Astrocyte of the cerebellum (primary cell): ENCODE measurements around the gene LRIG1.

Experiments used
- DNase-seq: peaks from one replicate; pipeline ENCODE4 v3.0.0-alpha.2; 2011; ENCODE audit warnings: low read depth
- H3K4me3 ChIP-seq: 2 replicates; pipeline ENCODE4 v1.5.1; 2011; ENCODE audit warnings: mild to moderate bottlenecking, low read depth, low read length, moderate library complexity
- in situ Hi-C: cut with HindIII; loops from 2 replicates; pipeline ENCODE4 v1.10.0; 2017; ENCODE audit warnings: low sequenced_read_pairs
- TF ChIP-seq, protein P1 (sequence below): IDR thresholded peaks from 2 replicates; pipeline ENCODE4 v1.5.1; 2012; ENCODE audit warnings: low read length, low read depth, moderate library complexity, mild to moderate bottlenecking; ENCODE audit errors: missing control alignments

LRIG1 gene

DNA sequence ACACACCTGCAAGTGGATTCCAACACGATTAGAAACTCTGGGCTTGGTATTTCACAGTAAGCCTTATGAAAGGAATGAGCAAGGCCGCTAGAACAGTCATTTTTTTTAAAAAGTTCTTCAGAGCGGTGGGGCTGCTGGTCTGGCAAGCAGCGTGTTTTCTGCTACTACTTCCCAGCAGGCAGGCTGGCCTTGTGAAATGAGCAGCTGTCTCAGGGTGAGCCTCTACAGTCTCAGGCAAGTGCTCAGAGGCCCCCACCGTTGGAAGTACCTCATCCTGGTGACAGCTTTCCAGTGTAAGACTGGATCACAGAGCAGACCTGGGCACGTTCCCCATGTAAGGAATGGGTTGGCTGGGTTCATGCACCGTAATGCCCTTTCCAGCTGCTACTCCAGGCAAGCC is 119.2 kb downstream of the LRIG1 start:
- no peak overlapping the region for H3K4me3 ChIP-seq
- TF ChIP-seq, protein P1, sequence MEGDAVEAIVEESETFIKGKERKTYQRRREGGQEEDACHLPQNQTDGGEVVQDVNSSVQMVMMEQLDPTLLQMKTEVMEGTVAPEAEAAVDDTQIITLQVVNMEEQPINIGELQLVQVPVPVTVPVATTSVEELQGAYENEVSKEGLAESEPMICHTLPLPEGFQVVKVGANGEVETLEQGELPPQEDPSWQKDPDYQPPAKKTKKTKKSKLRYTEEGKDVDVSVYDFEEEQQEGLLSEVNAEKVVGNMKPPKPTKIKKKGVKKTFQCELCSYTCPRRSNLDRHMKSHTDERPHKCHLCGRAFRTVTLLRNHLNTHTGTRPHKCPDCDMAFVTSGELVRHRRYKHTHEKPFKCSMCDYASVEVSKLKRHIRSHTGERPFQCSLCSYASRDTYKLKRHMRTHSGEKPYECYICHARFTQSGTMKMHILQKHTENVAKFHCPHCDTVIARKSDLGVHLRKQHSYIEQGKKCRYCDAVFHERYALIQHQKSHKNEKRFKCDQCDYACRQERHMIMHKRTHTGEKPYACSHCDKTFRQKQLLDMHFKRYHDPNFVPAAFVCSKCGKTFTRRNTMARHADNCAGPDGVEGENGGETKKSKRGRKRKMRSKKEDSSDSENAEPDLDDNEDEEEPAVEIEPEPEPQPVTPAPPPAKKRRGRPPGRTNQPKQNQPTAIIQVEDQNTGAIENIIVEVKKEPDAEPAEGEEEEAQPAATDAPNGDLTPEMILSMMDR, result no peak
- DNase-seq, result no peak
- in situ Hi-C loops, result no loop called here

DNA sequence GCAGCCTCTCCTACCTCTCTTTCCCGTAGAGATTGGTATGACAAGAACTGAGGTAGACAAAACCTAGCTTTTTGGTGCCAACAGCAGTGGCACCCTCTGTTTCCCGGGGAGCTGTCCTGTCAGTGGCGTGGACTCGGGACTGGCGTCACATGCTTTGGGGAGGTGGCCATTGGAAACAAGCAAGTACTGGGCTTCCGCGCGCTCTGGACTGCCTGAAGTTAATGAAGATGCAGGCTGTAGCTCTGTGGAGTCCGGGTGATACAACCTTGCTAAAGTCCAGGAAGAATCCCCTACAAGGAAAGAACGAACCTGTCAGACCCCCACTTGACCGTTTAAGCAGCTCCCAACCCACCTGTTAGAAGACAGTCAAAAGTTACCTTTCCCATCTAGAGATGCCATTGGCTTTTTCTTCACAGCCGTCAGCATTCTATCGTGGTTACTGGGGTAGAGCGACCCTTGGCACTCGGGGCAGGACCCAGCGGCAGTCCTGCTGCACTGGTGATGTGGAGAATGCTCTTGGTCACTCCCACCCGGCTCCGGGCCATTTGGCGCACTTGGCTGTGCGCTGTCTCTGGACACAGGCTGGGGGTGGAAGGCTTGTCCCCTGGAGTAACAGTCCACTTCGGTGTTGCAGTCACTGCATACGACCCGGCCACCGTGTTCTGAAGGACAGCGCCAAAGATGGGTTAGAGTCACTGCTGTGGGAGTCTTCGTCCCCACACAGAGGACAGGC is 120.5 kb downstream of the LRIG1 start:
- in situ Hi-C loops, result no loop called here
- DNase-seq, result no peak
- TF ChIP-seq, protein P1, result no peak
- H3K4me3 ChIP-seq, result no peak overlapping the region

DNA sequence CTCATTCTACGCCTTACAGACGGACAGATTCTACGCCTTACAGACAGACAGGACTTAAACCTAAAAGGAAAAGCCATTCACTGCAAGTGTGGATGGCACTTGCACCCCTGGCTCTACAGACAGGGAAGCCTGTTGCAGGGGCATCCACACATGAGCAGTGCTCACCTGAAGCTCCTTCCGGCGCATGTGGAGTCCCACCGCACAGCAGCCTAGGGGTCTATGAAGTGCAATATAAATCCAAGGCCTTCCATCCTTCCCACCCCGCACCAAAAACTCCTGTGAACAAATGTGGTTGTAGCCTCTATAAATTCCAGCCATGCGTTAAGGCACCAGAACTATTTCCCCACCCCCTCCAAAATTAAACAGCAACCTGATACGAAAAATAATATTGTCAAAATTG is 121.3 kb downstream of the LRIG1 start:
- in situ Hi-C loops, result no loop called here
- H3K4me3 ChIP-seq, result no peak overlapping the region
- DNase-seq, result no peak
- TF ChIP-seq, protein P1, result no peak

DNA sequence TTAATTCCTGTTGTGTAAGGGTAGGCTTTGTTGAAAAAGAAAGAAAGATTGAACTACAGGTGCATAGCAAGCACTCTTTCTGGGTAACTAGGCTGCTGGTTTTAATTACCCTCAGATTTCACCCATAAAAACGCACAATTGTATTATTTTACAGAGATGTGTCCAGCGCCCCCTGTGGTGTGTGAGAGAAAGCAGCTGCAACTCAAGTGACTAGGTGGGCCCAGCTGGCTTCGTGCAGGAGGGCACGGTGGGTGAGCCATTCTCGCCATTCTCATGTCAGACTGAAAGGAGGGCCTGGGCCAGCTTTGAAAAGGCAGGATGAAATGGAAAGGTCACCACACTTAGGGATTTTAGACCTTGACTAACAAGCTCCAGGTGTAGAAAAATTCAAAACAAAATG is 122.6 kb downstream of the LRIG1 start:
- in situ Hi-C loops, result no loop called here
- no peak for DNase-seq
- TF ChIP-seq, protein P1, result peak; percentile 57

DNA sequence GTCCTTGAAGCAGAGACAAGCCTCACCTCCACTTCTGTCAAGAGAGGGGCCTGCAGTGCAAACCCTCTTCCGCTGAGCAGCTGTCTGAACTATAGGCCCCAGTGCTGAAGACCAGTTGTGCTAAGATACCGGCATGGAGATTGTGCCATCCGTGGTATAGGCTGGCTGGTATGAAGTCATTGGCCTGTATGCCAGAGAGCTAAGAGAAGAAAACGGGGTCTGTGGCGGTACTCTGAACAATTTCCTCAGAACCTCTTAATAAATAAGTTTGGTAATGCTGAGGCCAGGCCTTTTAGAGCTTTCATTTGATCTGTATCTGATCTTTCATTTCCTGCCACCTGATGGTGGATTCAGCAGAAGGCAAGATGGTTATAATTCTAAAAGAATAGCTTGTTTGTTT is 123.0 kb downstream of the LRIG1 start:
- H3K4me3 ChIP-seq, result no peak overlapping the region
- TF ChIP-seq, protein P1, result no peak
- in situ Hi-C loops, result no loop called here
- no peak for DNase-seq

More for the DNA sequence above, 122.6 kb downstream of the LRIG1 start:
- H3K4me3 ChIP-seq, result no peak overlapping the region

DNA sequence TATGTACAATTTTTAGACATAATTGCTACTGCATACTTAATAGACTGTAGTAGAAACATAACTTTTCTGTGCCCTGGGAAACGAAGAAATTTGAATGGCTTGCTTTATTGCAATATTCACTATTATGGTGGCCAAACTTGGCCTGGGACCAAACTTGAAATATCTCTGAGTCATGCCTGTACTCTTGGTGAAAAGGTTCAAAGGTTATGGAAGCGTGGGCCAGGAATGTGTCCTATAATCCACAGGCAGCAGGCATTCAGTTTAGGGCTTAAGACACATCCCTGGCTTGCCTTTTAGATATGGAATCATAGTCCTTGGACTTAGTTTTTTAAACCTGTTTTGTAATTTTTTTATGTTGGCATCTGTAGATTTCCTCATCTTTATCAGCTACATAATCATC is 124.3 kb downstream of the LRIG1 start:
- in situ Hi-C loops, result no loop called here
- H3K4me3 ChIP-seq, result no peak overlapping the region
- peak; percentile 66 for DNase-seq
- TF ChIP-seq, protein P1, result no peak
